ENCODE results near the gene NOCT.
"Not testable (repeated sequence)": the region's sequence is repeated elsewhere in the genome, so short reads cannot be mapped to it uniquely, and the experiment has no call there.

DNA sequence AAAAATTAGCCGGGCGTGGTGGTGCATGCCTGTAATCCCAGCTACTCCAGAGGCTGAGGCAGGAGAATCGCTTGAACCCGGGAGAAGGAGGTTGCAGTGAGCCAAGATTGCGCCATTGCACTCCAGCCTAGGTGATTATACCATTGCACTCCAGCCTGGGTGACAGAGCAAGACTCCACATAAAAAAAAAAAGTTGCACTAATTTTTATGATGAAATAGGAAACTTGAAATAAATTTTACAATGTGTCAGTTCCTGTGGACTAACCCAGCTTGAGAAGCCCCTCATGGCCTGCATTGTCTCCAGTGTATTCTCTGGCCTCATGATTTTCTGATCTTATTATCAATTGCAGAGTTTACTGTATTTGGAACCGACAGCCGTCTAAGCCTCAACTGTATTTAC lies 14.2 kb upstream of the NOCT start:
- TF ChIP-seq, protein P1, sequence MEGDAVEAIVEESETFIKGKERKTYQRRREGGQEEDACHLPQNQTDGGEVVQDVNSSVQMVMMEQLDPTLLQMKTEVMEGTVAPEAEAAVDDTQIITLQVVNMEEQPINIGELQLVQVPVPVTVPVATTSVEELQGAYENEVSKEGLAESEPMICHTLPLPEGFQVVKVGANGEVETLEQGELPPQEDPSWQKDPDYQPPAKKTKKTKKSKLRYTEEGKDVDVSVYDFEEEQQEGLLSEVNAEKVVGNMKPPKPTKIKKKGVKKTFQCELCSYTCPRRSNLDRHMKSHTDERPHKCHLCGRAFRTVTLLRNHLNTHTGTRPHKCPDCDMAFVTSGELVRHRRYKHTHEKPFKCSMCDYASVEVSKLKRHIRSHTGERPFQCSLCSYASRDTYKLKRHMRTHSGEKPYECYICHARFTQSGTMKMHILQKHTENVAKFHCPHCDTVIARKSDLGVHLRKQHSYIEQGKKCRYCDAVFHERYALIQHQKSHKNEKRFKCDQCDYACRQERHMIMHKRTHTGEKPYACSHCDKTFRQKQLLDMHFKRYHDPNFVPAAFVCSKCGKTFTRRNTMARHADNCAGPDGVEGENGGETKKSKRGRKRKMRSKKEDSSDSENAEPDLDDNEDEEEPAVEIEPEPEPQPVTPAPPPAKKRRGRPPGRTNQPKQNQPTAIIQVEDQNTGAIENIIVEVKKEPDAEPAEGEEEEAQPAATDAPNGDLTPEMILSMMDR (IDR thresholded peaks at IDR 0.05): not testable (repeated sequence)
- TF ChIP-seq, protein P2, sequence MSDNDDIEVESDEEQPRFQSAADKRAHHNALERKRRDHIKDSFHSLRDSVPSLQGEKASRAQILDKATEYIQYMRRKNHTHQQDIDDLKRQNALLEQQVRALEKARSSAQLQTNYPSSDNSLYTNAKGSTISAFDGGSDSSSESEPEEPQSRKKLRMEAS (IDR thresholded peaks at IDR 0.05): not testable (repeated sequence)
- not testable (repeated sequence) for TF ChIP-seq HDAC2 (IDR thresholded peaks at IDR 0.05); RFX5 (IDR thresholded peaks at IDR 0.05); CHD4 (IDR thresholded peaks at IDR 0.05; ENCODE audit: borderline replicate concordance); POLR2A (IDR thresholded peaks at IDR 0.05; ENCODE audit: low read length)

Data from A549 (cell line).